ENCODE data around the gene ZNF606.
"Not testable (repeated sequence)": the region's sequence is repeated elsewhere in the genome, so short reads cannot be mapped to it uniquely, and the experiment has no call there.

The ZNF606 gene

DNA sequence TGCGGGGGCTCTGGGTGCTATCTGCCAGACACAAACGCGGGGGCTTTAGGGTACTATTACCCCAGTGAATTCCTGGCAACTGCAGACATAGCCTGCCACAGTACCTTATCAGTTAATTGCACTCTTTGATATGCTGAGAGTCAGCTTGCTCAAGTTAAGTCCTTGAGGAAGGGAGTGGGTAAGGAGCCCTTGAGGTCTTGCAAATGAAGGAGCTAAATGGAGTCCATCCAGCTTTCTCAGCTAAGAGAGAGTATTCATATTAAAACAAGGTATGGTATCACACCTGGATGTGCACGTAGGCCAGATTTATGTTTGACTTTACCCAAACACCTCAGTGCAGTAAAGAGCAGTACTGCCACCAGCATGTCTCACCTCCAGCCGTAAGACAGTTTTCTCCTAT lies 11.5 kb upstream of the ZNF606 start:
- H3K4me3 ChIP-seq (ENCODE audit: low read depth, low read length) = no peak overlapping the region
- TF ChIP-seq, protein P1, sequence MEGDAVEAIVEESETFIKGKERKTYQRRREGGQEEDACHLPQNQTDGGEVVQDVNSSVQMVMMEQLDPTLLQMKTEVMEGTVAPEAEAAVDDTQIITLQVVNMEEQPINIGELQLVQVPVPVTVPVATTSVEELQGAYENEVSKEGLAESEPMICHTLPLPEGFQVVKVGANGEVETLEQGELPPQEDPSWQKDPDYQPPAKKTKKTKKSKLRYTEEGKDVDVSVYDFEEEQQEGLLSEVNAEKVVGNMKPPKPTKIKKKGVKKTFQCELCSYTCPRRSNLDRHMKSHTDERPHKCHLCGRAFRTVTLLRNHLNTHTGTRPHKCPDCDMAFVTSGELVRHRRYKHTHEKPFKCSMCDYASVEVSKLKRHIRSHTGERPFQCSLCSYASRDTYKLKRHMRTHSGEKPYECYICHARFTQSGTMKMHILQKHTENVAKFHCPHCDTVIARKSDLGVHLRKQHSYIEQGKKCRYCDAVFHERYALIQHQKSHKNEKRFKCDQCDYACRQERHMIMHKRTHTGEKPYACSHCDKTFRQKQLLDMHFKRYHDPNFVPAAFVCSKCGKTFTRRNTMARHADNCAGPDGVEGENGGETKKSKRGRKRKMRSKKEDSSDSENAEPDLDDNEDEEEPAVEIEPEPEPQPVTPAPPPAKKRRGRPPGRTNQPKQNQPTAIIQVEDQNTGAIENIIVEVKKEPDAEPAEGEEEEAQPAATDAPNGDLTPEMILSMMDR (IDR thresholded peaks at IDR 0.05; ENCODE audit: insufficient read depth, low read depth, low read length, missing control alignments) = no peak
- DNase-seq (ENCODE audit: low read depth) = no peak

DNA sequence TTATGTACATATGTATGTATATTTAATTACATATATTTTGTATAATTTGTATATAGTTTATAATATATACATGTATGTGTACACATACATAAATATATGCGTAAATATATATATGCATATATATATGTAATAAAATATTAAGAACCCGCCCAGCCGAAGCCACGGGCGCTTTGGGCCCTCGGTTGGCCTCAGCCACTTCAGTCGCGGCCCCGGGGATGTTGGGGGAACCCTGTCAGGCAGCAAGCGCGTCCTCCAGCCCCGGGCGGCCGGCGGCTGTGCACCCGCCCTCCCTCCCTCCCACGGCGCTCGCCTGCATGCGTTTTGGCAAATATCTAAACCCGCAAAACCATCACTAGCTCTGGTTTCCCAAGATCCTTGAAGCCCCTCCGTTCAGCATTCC lies 7.9 kb upstream of the ZNF606 start:
- TF ChIP-seq, protein P1 (IDR thresholded peaks at IDR 0.05; ENCODE audit: insufficient read depth, low read depth, low read length, missing control alignments) = no peak
- H3K4me3 ChIP-seq (ENCODE audit: low read depth, low read length) = no peak overlapping the region
- DNase-seq (ENCODE audit: low read depth) = no peak

DNA sequence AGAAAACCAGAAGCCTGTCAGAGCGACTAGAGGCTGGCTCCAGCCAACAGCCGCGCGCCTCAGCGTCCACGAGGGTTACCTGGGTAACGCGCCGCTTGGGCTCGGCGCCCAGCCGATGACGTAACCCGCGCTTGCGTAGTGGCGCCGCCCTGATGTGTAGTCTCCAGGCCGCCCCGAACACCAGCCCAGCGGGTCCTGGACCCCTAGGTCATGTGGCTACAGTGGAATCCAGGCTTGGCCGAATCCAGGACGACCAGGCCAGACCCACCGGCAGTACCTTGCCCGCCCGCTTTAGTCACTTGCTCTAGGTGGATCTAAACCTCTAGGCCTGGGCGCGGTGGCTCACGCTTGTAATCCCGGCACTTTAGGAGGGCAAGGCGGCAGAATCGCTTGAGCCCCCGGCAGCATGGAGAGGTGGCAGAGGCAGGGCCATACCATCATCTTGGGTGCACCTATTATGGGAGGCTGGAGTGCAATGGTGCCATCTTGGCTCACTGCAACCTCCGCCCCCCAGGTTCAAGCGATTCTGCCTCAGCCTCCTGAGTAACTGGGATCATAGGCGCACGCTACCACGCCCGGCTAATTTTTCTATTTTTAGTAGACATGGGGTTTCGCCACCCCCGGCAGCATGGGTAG lies 7.2 kb upstream of the ZNF606 start:
- TF ChIP-seq, protein P1 (IDR thresholded peaks at IDR 0.05; ENCODE audit: insufficient read depth, low read depth, low read length, missing control alignments) = no peak
- no peak overlapping the region for H3K4me3 ChIP-seq (ENCODE audit: low read depth, low read length)
- peak; percentile 19 for DNase-seq (ENCODE audit: low read depth)

DNA sequence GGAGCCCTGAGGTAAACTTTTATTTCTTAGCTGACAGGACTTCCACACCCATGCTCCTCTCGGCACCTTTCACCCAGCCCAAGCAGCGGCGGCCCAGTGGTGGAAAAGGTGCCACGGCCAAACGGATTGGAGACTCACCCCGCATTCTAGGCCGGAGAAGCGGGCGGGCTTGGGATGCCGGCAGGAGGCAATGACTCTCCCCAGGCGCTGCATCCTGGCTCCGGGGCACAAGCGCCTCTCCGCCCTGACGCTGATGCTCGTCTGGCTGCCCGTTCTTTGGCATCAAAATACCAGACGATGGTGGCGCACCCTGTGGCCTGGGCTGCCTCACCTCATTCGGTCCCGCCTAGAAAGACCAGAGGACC lies 6.7 kb upstream of the ZNF606 start:
- TF ChIP-seq, protein P1 (IDR thresholded peaks at IDR 0.05; ENCODE audit: insufficient read depth, low read depth, low read length, missing control alignments) = no peak
- H3K4me3 ChIP-seq (ENCODE audit: low read depth, low read length) = no peak overlapping the region
- DNase-seq (ENCODE audit: low read depth) = no peak

DNA sequence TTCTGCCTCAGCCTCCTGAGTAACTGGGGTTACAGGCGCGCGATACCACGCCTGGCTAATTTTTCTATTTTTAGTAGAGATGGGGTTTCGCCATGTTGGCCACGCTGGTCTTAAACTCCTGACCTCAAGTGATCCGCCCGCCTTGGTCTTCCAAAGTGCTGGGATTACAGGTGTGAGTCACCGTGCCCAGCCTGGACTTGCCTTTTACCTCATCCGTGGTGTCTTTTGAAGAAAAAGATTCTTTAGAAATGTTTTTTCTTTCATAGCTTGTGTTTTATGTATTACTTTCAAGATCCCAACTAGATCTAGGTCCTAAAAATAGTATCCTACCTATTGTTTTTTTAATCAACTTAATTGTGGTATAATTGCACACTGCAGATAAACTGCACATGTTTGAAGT lies 6.3 kb upstream of the ZNF606 start:
- DNase-seq (ENCODE audit: low read depth); H3K4me3 ChIP-seq (ENCODE audit: low read depth, low read length): not testable (repeated sequence)

DNA sequence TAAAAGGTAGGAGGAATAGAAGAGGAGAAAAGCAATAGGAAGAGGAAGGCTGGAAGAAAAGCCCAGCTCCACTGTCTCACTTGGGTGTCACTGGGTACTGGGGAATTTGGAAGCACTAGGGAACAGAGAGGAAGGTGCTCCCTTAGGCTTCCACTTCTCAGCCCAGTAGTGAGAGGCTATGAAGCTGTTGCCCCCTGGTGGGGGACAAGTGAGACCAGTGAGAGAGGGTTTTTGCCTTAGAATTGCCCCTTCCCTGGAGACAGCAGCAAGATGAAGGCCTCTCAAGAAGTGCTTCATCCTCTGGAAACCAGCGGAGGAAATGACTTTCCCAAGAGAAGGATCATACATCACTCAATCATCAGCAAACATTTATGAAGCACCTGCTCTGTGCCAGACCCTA lies 4.7 kb upstream of the ZNF606 start:
- no peak for DNase-seq (ENCODE audit: low read depth)
- TF ChIP-seq, protein P1 (IDR thresholded peaks at IDR 0.05; ENCODE audit: insufficient read depth, low read depth, low read length, missing control alignments) = no peak
- H3K4me3 ChIP-seq (ENCODE audit: low read depth, low read length) = no peak overlapping the region

DNA sequence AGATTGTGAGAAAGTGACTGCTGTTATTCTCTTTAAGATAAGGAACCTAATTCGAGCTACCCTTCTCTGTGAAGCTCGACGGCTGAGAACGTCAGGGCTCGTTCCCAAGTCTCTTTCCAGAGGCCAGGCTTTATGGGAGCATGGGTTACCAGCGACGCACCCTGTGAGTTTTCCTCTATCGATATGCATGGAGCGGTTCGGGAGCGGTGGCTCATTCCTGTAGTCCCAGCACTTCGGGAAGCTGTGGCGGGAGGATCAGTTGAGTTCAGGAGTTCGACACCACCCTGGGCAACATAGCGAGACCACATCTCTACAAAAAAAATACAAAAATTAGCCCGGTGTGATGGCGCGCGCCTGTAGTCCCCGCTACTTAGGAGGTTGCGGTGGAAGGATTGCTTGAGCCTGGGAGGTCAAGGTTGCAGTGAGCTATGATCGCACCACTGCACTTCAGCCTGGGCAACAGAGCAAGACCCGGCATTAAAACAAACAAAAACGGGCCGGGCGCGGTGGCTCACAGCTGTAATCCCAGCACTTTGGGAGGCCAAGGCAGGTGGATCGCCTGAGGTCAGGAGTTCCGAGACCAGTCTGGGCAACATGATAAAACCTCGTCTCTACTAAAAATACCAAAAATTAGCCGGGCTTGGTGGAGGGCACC lies 681 bp upstream of the ZNF606 start:
- H3K4me3 ChIP-seq (ENCODE audit: low read depth, low read length) = peak overlapping the region; percentile 84
- DNase-seq (ENCODE audit: low read depth) = no peak
- TF ChIP-seq, protein P1 (IDR thresholded peaks at IDR 0.05; ENCODE audit: insufficient read depth, low read depth, low read length, missing control alignments) = no peak
